Thyroid gland (tissue), 4 donors: ENCODE measurements around the gene AADACL2. TPM values are rescaled to one million over a fixed set of nuclear protein-coding genes. Genes with fewer than 3 reads are reported as not detected.
"Not testable (repeated sequence)": the region's sequence is repeated elsewhere in the genome, so short reads cannot be mapped to it uniquely, and the experiment has no call there.

ENCODE experiments used
- DNase-seq, 2 donors: peaks; one replicate each; pipeline ENCODE4 v3.0.0-alpha.2; 2019
- H3K27ac ChIP-seq, 3 donors: fragments of 200-600 bp; sonication (generic); 1 replicate in 2 of 3; 2 replicates in 1 of 3; pipeline ENCODE4 v1.5.1; 2016 to 2019; ENCODE audit warnings: mild to moderate bottlenecking in 1 of 3, moderate library complexity in 1 of 3
- H3K27me3 ChIP-seq: fragments of 200-600 bp; sonication (generic); one replicate; pipeline ENCODE4 v1.5.1; 2019
- H3K36me3 ChIP-seq, 2 donors: fragments of 200-600 bp; sonication (generic); one replicate each; pipeline ENCODE4 v1.5.1; 2016 to 2019
- H3K4me1 ChIP-seq, 2 donors: fragments of 200-600 bp; sonication (generic); one replicate each; pipeline ENCODE4 v1.5.1; 2017 to 2019
- H3K4me3 ChIP-seq, 3 donors: fragments of 200-600 bp; sonication (generic); replicated peaks in 1 of 3; 1 replicate in 2 of 3; 2 replicates in 1 of 3; pipeline ENCODE4 v1.5.1; 2016; ENCODE audit warnings: mild to moderate bottlenecking in 1 of 3
- H3K9me3 ChIP-seq: fragments of 200-600 bp; sonication (generic); one replicate; pipeline ENCODE4 v1.5.1; 2017
- POLR2A ChIP-seq, 2 donors: fragments of 450-650 bp; IDR thresholded peaks; one replicate each; pipeline ENCODE4 v1.6.1; 2017; ENCODE audit warnings: antibody characterized with exemption in 2 of 2, mild to moderate bottlenecking in 2 of 2, moderate library complexity in 1 of 2
- WGBS, 2 donors: methylation state at CpG; one replicate each; pipeline ENCODE4 v1.1.5; 2017; 5-methylcytosine and 5-hydroxymethylcytosine counted together
- intact Hi-C: fragments of 100-400 bp; cut with DNase I; formaldehyde crosslinking; loops from one replicate; pipeline ENCODE4 v1.15.1; 2023
- total RNA-seq, 4 donors: library from RNA; depleted of rRNA; stranded (reverse); fragments of >200 nt; gene quantifications; one replicate each; pipeline ENCODE4 v1.2.3, GENCODE V29; 2016
- TF ChIP-seq, protein P1 (sequence below), 6 experiments: fragments of 200-600 bp in 3 of 6; fragments of 450-650 bp in 3 of 6; sonication (generic) in 3 of 6; IDR thresholded peaks; one replicate each; pipeline ENCODE4 v1.5.1; 2016 to 2019; ENCODE audit warnings: antibody characterized with exemption in 6 of 6, mild to moderate bottlenecking in 2 of 6, inconsistent platforms in 1 of 6, moderate library complexity in 1 of 6

Gene AADACL2
- total RNA-seq, 4 donors from 2014 or later = not detected

DNA sequence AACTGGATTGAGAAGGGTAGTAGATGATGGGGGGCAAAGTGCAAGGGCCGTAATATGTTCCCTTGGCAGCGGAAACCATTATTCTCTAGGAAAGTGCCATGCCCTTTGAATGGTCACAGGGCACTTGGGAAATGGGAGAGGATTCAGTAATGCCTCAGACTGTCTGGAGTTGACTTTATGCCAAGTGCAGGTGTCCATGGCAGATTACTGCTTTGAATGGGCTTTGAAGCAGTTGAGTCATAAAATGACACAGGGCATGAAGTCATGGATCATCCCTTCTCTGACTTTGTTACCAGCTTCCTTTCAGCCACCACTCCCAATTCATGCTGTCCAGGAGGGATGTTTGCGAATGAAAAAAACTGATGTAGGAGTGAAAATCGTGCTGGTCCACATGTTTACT is 20.1 kb downstream of the AADACL2 start:
- no peak overlapping the region for H3K27ac ChIP-seq
- H3K36me3 ChIP-seq = no peaks in the 10 kb centered on the region
- intact Hi-C loops = no loop called here
- no peaks in the 10 kb centered on the region for H3K4me1 ChIP-seq
- no peak for DNase-seq
- WGBS, 2 donors = 87 to 92% methylated on average over 4 of the region's 4 CpGs
- no peak overlapping the region for H3K4me3 ChIP-seq
- no peak for TF ChIP-seq POLR2A (IDR thresholded peaks at IDR 0.05)
- TF ChIP-seq, protein P1, sequence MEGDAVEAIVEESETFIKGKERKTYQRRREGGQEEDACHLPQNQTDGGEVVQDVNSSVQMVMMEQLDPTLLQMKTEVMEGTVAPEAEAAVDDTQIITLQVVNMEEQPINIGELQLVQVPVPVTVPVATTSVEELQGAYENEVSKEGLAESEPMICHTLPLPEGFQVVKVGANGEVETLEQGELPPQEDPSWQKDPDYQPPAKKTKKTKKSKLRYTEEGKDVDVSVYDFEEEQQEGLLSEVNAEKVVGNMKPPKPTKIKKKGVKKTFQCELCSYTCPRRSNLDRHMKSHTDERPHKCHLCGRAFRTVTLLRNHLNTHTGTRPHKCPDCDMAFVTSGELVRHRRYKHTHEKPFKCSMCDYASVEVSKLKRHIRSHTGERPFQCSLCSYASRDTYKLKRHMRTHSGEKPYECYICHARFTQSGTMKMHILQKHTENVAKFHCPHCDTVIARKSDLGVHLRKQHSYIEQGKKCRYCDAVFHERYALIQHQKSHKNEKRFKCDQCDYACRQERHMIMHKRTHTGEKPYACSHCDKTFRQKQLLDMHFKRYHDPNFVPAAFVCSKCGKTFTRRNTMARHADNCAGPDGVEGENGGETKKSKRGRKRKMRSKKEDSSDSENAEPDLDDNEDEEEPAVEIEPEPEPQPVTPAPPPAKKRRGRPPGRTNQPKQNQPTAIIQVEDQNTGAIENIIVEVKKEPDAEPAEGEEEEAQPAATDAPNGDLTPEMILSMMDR (IDR thresholded peaks at IDR 0.05) = no peak
- no peaks in the 10 kb centered on the region for H3K9me3 ChIP-seq
- H3K27me3 ChIP-seq = no peaks in the 10 kb centered on the region

DNA sequence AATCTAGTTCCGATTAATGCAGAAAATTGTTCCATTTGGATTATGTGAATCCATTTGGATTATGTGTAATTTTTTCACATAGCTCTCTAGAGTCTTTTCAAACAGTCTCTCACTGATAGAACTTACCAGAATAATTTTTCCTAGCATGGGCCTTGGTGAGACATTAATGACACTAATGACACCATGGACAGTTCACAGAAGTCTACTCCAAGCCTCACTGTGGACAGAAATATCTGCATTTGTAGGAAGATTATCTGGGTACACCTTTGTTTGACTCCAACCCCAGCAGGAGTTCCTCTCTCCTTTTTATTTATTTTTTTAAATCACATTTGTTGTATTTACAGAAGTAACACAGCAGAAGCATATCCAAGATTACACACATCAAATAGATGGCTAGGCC is 27.9 kb downstream of the AADACL2 start:
- intact Hi-C loops = no loop called here
- Histone ChIP-seq H3K4me1 (no peaks in the 10 kb centered on the region), H3K27me3 (no peaks in the 10 kb centered on the region), H3K36me3 (no peaks in the 10 kb centered on the region), H3K9me3 (no peaks in the 10 kb centered on the region), H3K4me3 (no peak overlapping the region), H3K27ac (no peak overlapping the region)
- WGBS, 2 donors = 88 to 97% methylated on average over 1 of the region's 1 CpG
- TF ChIP-seq, protein P1 (IDR thresholded peaks at IDR 0.05) = no peak
- TF ChIP-seq POLR2A (IDR thresholded peaks at IDR 0.05) = no peak
- DNase-seq = no peak

DNA sequence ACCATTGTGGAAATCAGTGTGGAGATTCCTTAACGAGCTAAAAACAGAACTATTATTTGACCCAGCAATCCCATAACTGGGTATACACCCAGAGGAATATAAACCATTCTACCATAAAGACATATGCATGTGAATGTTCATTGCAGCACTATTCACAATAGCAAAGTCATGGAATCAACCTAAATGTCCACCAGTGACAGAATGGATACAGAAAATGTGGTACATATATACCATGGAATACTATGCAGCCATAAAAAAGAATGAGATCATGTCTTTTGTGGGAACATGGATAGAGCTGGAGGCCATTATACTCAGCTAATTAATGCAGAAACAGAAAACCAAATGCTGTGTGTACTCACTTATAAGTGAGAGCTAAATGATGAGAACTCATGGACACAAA is 31.0 kb downstream of the AADACL2 start:
- H3K4me1 ChIP-seq, H3K4me3 ChIP-seq, H3K36me3 ChIP-seq, DNase-seq, H3K27me3 ChIP-seq, intact Hi-C loops, H3K9me3 ChIP-seq, H3K27ac ChIP-seq: not testable (repeated sequence)
- WGBS, 2 donors = 82 to 93% methylated on average over 1 of the region's 1 CpG

DNA sequence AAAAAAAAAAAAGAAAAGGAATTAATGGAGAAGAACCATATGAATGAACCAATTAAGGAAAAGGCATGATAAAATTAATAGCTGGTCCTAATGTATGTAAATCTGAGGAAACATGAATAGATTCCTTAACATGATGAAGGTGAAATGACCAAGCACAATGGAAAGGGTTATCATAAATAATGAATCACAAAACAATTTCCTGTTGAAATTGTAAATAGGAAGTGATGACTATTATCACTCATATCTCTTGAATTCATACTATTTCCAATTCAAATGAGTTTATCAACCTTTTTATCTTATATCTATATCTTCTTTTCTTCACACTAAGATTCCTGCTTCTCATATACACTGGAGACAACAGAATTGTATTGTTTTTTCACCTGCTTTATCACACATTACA is 32.0 kb downstream of the AADACL2 start:
- no peaks in the 10 kb centered on the region for H3K9me3 ChIP-seq
- intact Hi-C loops = no loop called here
- DNase-seq = no peak
- H3K4me1 ChIP-seq = peaks cover 9 to 12% of the 10 kb centered on the region in 2 donors
- H3K36me3 ChIP-seq = no peaks in the 10 kb centered on the region
- H3K27ac ChIP-seq = no peak overlapping the region
- TF ChIP-seq, protein P1 (IDR thresholded peaks at IDR 0.05) = no peak
- H3K4me3 ChIP-seq = no peak overlapping the region
- H3K27me3 ChIP-seq = no peaks in the 10 kb centered on the region

DNA sequence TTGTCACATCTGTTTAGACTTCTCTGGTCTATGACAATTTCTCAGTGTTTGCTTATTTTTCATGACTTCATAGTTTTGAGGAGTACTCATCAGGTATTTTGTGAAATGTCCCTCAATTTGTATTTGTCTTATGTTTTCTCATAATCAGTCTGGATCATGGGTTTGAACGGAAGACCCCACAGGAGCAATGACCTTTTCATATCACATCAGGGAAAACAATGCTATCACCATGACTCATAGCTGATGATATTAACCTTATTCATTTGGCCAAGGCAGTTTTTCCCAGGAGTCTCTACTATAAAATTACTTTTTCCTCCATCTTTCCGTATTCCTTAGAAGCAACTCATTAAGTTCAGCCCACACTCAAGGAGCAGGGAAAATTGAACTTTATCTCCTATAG is 32.7 kb downstream of the AADACL2 start:
- Histone ChIP-seq H3K4me1 (peaks cover 17 to 19% of the 10 kb centered on the region in 2 donors), H3K27ac (no peak overlapping the region), H3K27me3 (no peaks in the 10 kb centered on the region), H3K9me3 (no peaks in the 10 kb centered on the region), H3K36me3 (no peaks in the 10 kb centered on the region), H3K4me3 (no peak overlapping the region)
- intact Hi-C loops = no loop called here
- WGBS, 2 donors = 73 to 78% methylated on average over 2 of the region's 2 CpGs
- no peak for DNase-seq
- TF ChIP-seq, protein P1 (IDR thresholded peaks at IDR 0.05) = no peak
- no peak for TF ChIP-seq POLR2A (IDR thresholded peaks at IDR 0.05)

DNA sequence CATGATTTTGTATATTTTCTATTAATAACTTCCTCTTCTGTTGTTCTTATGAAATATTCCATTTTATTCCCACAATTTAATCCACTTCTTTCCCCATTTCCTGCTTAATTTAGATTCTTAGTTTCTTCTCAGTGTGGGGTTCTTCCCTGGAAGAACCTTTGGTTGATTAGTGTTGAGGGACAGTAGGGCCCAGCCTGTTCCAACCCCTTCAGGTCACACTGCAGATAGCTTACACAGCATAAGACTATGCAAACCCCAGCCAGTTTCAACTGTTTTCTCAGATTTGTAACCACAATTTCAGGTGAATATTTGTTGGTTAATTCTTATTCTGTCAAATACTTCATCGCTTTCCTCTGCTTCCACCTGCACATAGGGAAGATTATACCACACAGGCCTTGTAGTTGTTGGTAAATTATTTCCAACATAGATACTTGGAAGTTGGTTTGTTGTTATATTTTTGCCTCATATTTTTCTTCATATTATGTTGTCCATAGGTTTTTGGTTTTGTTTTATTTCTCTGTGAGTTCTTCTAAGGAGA is 34.7 kb downstream of the AADACL2 start:
- H3K27me3 ChIP-seq = no peaks in the 10 kb centered on the region
- no peaks in the 10 kb centered on the region for H3K9me3 ChIP-seq
- H3K4me1 ChIP-seq = peaks cover 26 to 27% of the 10 kb centered on the region in 2 donors
- no peak overlapping the region for H3K4me3 ChIP-seq
- peak overlapping the region in 1 of 3 donors; percentile 19 for H3K27ac ChIP-seq
- intact Hi-C loops = no loop called here
- TF ChIP-seq, protein P1 (IDR thresholded peaks at IDR 0.05) = no peak
- no peak for TF ChIP-seq POLR2A (IDR thresholded peaks at IDR 0.05)
- no peaks in the 10 kb centered on the region for H3K36me3 ChIP-seq
- DNase-seq = no peak
- WGBS, 2 donors = 48 to 94% methylated on average over 1 of the region's 1 CpG
